Measurements from ENCODE around the gene NME9. TPM values are rescaled to one million over a fixed set of nuclear protein-coding genes. Genes with fewer than 3 reads are reported as not detected.

Gene NME9
- total RNA-seq, 4 donors from 2014 or later = 0.40 TPM; not detected in 3

DNA sequence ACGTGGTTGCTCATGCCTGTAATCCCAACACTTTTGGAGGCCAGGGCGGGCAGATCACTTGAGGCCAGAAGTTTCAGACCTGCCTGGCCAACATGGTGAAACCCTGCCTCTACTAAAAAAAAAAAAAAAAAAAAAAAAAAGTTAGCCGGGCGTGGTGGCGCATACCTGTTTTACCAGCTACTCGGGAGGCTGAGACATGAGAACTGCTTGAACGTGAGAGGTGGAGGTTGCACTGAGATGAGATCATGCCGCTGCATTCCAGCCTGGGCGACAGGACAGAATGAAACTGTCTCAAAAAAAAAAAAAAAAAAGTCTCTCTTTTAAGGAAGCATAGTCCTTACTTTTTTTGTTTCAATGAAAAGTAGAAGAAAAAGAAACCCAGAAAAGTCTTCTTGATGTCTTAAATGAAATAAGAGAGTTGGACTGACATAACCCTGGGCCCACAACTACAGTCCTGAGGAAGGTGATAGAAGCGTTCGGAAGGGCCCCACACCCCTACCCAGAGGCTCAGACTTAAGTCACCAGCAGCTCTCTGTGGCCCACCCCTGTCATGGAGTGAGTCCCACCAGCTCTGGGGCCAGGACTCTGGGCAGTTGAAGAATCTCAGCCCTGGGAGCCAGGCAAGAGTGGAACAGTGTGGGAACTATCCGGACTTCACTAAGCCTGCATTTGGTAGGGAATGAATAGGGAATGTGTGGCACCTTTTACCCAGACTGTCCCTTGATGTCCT, 2.6 kb downstream of the NME9 start:
- H3K4me1 ChIP-seq = peaks cover 11 to 22% (median 17%) of the 10 kb centered on the region in 4 donors
- no peak overlapping the region for H3K4me3 ChIP-seq
- no peak overlapping the region for H3K27ac ChIP-seq (replicated peaks in 1 of 4)
- peak; percentile 53 for DNase-seq (ENCODE audit: extremely low spot score)
- peaks cover 0 to 3% (median 0%) of the 10 kb centered on the region in 4 donors for H3K27me3 ChIP-seq
- no peaks in the 10 kb centered on the region for H3K9me3 ChIP-seq
- WGBS = 94% methylated on average over 12 of the region's 12 CpGs
- TF ChIP-seq POLR2AphosphoS5 (IDR thresholded peaks at IDR 0.05) (no peak), EP300 (IDR thresholded peaks at IDR 0.05) (no peak), POLR2A (IDR thresholded peaks at IDR 0.05; ENCODE audit: low read depth) (no peak)
- TF ChIP-seq, protein P1, sequence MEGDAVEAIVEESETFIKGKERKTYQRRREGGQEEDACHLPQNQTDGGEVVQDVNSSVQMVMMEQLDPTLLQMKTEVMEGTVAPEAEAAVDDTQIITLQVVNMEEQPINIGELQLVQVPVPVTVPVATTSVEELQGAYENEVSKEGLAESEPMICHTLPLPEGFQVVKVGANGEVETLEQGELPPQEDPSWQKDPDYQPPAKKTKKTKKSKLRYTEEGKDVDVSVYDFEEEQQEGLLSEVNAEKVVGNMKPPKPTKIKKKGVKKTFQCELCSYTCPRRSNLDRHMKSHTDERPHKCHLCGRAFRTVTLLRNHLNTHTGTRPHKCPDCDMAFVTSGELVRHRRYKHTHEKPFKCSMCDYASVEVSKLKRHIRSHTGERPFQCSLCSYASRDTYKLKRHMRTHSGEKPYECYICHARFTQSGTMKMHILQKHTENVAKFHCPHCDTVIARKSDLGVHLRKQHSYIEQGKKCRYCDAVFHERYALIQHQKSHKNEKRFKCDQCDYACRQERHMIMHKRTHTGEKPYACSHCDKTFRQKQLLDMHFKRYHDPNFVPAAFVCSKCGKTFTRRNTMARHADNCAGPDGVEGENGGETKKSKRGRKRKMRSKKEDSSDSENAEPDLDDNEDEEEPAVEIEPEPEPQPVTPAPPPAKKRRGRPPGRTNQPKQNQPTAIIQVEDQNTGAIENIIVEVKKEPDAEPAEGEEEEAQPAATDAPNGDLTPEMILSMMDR (IDR thresholded peaks at IDR 0.05) = no peak
- H3K36me3 ChIP-seq = no peaks in the 10 kb centered on the region
- intact Hi-C loops (cut with DNase I) = no loop called here

DNA sequence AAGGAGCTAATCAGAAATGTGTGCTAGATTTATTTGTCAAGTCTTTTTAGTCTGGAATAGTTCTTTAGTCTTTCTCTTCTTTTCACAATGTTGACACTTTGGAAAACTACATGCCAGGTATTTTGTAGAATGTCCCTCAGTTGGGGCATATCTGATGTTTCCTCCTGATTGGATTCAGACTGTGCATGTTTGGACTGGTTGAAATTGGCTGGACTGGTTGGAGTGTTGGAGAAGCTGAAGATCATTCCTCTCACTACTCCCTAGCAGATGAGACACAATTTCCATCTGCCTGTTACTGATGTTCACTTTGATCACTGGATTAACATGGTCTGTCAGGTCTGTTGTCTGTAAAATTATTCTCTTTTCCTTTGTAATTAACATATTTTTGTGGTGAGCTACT, 3.7 kb downstream of the NME9 start:
- peak; percentile 5 for DNase-seq (ENCODE audit: extremely low spot score)
- intact Hi-C loops (cut with DNase I) = no loop called here
- no peak overlapping the region for H3K4me3 ChIP-seq
- H3K36me3 ChIP-seq = no peaks in the 10 kb centered on the region
- H3K4me1 ChIP-seq = peaks cover 11 to 22% (median 17%) of the 10 kb centered on the region in 4 donors
- H3K27ac ChIP-seq (replicated peaks in 1 of 4) = no peak overlapping the region
- no peaks in the 10 kb centered on the region for H3K9me3 ChIP-seq
- TF ChIP-seq EP300 (IDR thresholded peaks at IDR 0.05) = no peak
- TF ChIP-seq POLR2AphosphoS5 (IDR thresholded peaks at IDR 0.05) = no peak
- TF ChIP-seq, protein P1 (IDR thresholded peaks at IDR 0.05) = no peak
- no peak for TF ChIP-seq POLR2A (IDR thresholded peaks at IDR 0.05; ENCODE audit: low read depth)
- peaks cover 0 to 12% (median 0%) of the 10 kb centered on the region in 4 donors for H3K27me3 ChIP-seq

DNA sequence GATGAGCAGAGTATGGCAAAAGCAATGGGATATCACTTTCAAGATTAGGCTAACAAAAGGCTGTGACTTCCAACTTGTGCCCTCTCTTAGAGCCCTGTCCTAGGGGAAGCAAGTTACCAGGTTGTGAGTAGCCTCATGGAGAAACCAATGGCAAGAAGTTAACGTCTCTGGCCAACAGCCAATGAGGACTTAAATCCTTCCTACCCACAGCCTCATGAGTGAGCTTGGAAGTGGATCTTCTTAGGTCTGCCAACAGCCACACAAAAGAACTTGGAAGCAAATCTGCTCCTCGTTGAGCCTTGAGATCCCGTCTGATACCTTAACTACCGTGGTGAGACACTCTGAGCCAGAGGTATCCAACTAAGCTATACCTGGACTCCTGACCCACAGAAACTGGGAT, 5.7 kb downstream of the NME9 start:
- WGBS = 70% methylated on average over 4 of the region's 4 CpGs
- TF ChIP-seq, protein P1 (IDR thresholded peaks at IDR 0.05) = no peak
- no peak for TF ChIP-seq POLR2A (IDR thresholded peaks at IDR 0.05; ENCODE audit: low read depth)
- TF ChIP-seq EP300 (IDR thresholded peaks at IDR 0.05) = no peak
- no peak for TF ChIP-seq POLR2AphosphoS5 (IDR thresholded peaks at IDR 0.05)
- peak; percentile 57 for DNase-seq (ENCODE audit: extremely low spot score)
- peaks cover 0 to 12% (median 0%) of the 10 kb centered on the region in 4 donors for H3K27me3 ChIP-seq
- H3K36me3 ChIP-seq = no peaks in the 10 kb centered on the region
- no peak overlapping the region for H3K4me3 ChIP-seq
- H3K9me3 ChIP-seq = no peaks in the 10 kb centered on the region
- intact Hi-C loops (cut with DNase I) = no loop called here
- H3K27ac ChIP-seq (replicated peaks in 1 of 4) = no peak overlapping the region
- H3K4me1 ChIP-seq = peaks cover 6 to 11% (median 7%) of the 10 kb centered on the region in 4 donors

DNA sequence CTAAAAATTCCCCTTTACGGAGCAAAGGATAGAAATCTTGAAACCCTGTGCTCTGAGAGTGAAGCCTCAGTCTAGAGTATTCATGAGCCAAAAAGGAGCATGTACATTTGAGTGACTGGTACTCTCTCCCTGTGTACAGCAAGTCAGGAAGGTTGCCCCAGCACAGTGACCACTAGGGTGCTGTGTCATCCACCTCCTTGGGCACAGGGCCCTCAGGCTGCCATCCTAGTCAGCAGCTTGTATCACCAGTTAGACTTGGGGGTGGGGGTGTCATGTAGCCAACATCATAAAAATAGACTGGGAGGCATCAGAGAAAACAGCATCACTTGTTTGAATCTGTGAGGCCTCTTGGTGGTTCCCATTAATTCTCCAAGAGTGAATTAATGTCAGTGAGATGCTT, 12.0 kb downstream of the NME9 start:
- intact Hi-C loops (cut with DNase I) = no loop called here
- TF ChIP-seq, protein P1 (IDR thresholded peaks at IDR 0.05) = no peak
- TF ChIP-seq EP300 (IDR thresholded peaks at IDR 0.05) = no peak
- no peak for TF ChIP-seq POLR2A (IDR thresholded peaks at IDR 0.05; ENCODE audit: low read depth)
- TF ChIP-seq POLR2AphosphoS5 (IDR thresholded peaks at IDR 0.05) = no peak
- 93% methylated on average over 1 of the region's 1 CpG for WGBS

More for the DNA sequence above, 12.0 kb downstream of the NME9 start:
- Histone ChIP-seq H3K27me3 (peaks cover 0 to 12% (median 0%) of the 10 kb centered on the region in 4 donors), H3K9me3 (no peaks in the 10 kb centered on the region), H3K4me1 (no peaks in the 10 kb centered on the region), H3K27ac (replicated peaks in 1 of 4) (no peak overlapping the region), H3K4me3 (no peak overlapping the region), H3K36me3 (no peaks in the 10 kb centered on the region)
- peak; percentile 60 for DNase-seq (ENCODE audit: extremely low spot score)

All from esophagus muscularis mucosa (tissue), 4 donors.